ENCODE data around the gene RASA3.
"Not testable (repeated sequence)": the region's sequence is repeated elsewhere in the genome, so short reads cannot be mapped to it uniquely, and the experiment has no call there.

DNA sequence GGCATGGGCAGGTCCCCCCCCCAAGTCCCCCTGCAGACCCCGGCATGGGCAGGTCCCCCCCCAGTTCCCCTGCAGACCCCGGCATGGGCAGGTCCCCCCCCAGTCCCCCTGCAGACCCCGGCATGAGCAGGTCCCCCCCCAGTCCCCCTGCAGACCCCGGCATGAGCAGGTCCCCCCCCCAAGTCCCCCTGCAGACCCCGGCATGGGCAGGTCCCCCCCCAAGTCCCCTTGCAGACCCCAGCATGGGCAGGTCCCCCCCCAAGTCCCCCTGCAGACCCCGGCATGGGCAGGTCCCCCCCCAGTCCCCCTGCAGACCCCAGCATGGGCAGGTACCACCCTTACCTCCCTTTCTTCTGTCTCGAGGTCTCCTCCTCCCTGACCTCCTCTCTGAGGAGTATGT is 1.1 kb upstream of the RASA3 start:
- not testable (repeated sequence) for TF ChIP-seq EZH2 (IDR thresholded peaks at IDR 0.05)
- TF ChIP-seq, protein P1, sequence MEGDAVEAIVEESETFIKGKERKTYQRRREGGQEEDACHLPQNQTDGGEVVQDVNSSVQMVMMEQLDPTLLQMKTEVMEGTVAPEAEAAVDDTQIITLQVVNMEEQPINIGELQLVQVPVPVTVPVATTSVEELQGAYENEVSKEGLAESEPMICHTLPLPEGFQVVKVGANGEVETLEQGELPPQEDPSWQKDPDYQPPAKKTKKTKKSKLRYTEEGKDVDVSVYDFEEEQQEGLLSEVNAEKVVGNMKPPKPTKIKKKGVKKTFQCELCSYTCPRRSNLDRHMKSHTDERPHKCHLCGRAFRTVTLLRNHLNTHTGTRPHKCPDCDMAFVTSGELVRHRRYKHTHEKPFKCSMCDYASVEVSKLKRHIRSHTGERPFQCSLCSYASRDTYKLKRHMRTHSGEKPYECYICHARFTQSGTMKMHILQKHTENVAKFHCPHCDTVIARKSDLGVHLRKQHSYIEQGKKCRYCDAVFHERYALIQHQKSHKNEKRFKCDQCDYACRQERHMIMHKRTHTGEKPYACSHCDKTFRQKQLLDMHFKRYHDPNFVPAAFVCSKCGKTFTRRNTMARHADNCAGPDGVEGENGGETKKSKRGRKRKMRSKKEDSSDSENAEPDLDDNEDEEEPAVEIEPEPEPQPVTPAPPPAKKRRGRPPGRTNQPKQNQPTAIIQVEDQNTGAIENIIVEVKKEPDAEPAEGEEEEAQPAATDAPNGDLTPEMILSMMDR (IDR thresholded peaks at IDR 0.05) = not testable (repeated sequence)

All from neural progenitor cell (in vitro differentiated cells).